Ovary (tissue), 9 donors: ENCODE data around the gene CRYZL1. TPM values are rescaled to one million over a fixed set of nuclear protein-coding genes. Genes with fewer than 3 reads are reported as not detected.

ENCODE experiments used
- DNase-seq, 5 donors: peaks; one replicate each; pipeline ENCODE4 v3.0.0-alpha.2; 2019 to 2020
- H3K27ac ChIP-seq, 2 donors: fragments of 200-600 bp; one replicate each; pipeline versions ENCODE4 v1.5.1 to v1.8.0; 2019 to 2022
- H3K27me3 ChIP-seq: fragments of 200-600 bp; one replicate; pipeline ENCODE4 v1.8.0; 2022
- H3K36me3 ChIP-seq: fragments of 200-600 bp; sonication (generic); one replicate; pipeline ENCODE4 v1.5.1; 2019
- H3K4me1 ChIP-seq: one replicate; pipeline ENCODE4 v1.8.1; 2013; ENCODE audit warnings: mild to moderate bottlenecking, moderate library complexity; ENCODE audit not compliant: insufficient read depth
- H3K4me3 ChIP-seq: fragments of 200-600 bp; sonication (generic); one replicate; pipeline ENCODE4 v1.5.1; 2017
- H3K9me3 ChIP-seq, 2 donors: fragments of 200-600 bp in 1 of 2; sonication (generic) in 1 of 2; one replicate each; pipeline versions ENCODE4 v1.5.1 to v1.8.1; 2013 to 2019; ENCODE audit warnings: mild to moderate bottlenecking in 1 of 2, moderate library complexity in 1 of 2
- CTCF ChIP-seq, 3 donors: fragments of 450-650 bp in 2 of 3; fragments of 200-600 bp in 1 of 3; IDR thresholded peaks; one replicate each; pipeline versions ENCODE4 v1.5.1 to v1.8.0; 2016 to 2022; ENCODE audit warnings: antibody characterized with exemption in 3 of 3, mild to moderate bottlenecking in 1 of 3
- EP300 ChIP-seq: sonication (generic); formaldehyde crosslinking; IDR thresholded peaks from one replicate; pipeline ENCODE4 v1.6.1; 2017; ENCODE audit warnings: antibody characterized with exemption
- POLR2A ChIP-seq: fragments of 450-650 bp; IDR thresholded peaks from one replicate; pipeline ENCODE4 v1.6.1; 2017; ENCODE audit warnings: antibody characterized with exemption, mild to moderate bottlenecking, moderate library complexity
- WGBS, 3 donors: extraction: QIAGEN DNeasy Blood & Tissue Kit in 1 of 3; methylation state at CpG; one replicate each; pipeline versions ENCODE4 v1.1.5 to v1.1.7; 2013 to 2017; 5-methylcytosine and 5-hydroxymethylcytosine counted together
- intact Hi-C, 4 donors: fragments of 100-400 bp; cut with DNase I; formaldehyde crosslinking; loops; one replicate each; pipeline versions ENCODE4 v1.11.0 to v1.15.1; 2022 to 2023
- polyA plus RNA-seq, 2 donors: library from polyadenylated mRNA; stranded (reverse); fragments of 200-250 nt in 1 of 2; fragments of 350-450 nt in 1 of 2; fragmentation: Illumina TruSeq in 1 of 2; extraction: RNeasy Lipid Tissue Mini Kit (QIAGEN cat#74804) in 1 of 2; gene quantifications; one replicate each; pipeline ENCODE4 v1.2.3, GENCODE V29; 2013 to 2014
- total RNA-seq, 7 donors: library from RNA; depleted of rRNA in 2 of 7; stranded (reverse); fragments of >200 nt in 2 of 7; fragmentation: NEBNext Ultra II Directional in 3 of 7; extraction: Animal tissue kit (Norgen Biotek cat#: 25700) in 3 of 7; gene quantifications; one replicate each; pipeline versions ENCODE4 v1.1.0 to v1.2.4, GENCODE V29; 2016 to 2023
- donor health status: DM: no; HTN: no; CAD: no; lungs with moderate emphysema.
- donor health status: DM: no; HTN: no; CAD: no.
- donor health status: Bipolar disorder and iron deficiency.
- donor health status: DM: yes; HTN: yes; CAD: no.
- donor health status: DM: no; HTN: no; CAD: no.
- donor health status: DM: yes; HTN: yes; CAD: no.

CRYZL1 gene
- total and polyA plus RNA-seq, 9 donors = 27.0 to 59.6 (median 45.9) TPM

GRCh38 chr21:33644383-33645074 lies 3.0 kb upstream of the CRYZL1 start:
- Histone ChIP-seq H3K9me3 (no peaks in the 10 kb centered on the region), H3K27me3 (no peaks in the 10 kb centered on the region), H3K4me1 (peaks cover 14% of the 10 kb centered on the region), H3K27ac (peak overlapping the region in 1 of 2 donors; percentile 79), H3K4me3 (peak overlapping the region; percentile 3), H3K36me3 (no peaks in the 10 kb centered on the region)
- intact Hi-C loops = loop anchor here (5.0 to 10.0 kb wide), 4 partner anchors 60 to 253 kb away; partner anchors contain the start of genes GART (in 1 of the 4) and SON (in 1 of the 4)
- no peak for DNase-seq
- TF ChIP-seq CTCF (IDR thresholded peaks at IDR 0.05) = no peak
- no peak for TF ChIP-seq EP300
- TF ChIP-seq POLR2A = no peak
- 24 to 31% (median 30%) methylated on average over 11 of the region's 11 CpGs for WGBS, 3 donors

GRCh38 chr21:33643658-33644311 lies 2.2 kb upstream of the CRYZL1 start:
- no peak for TF ChIP-seq EP300
- TF ChIP-seq POLR2A = no peak
- no peak for TF ChIP-seq CTCF (IDR thresholded peaks at IDR 0.05)
- peak overlapping the region; percentile 65 for H3K4me3 ChIP-seq
- peak overlapping the region in 1 of 2 donors; percentile 79 for H3K27ac ChIP-seq
- no peak for DNase-seq
- H3K36me3 ChIP-seq = no peaks in the 10 kb centered on the region
- H3K27me3 ChIP-seq = no peaks in the 10 kb centered on the region
- 1% methylated on average over 7 of the region's 7 CpGs for WGBS, 3 donors
- H3K9me3 ChIP-seq = no peaks in the 10 kb centered on the region
- intact Hi-C loops = loop anchor here (5.0 to 10.0 kb wide), 4 partner anchors 61 to 254 kb away; partner anchors contain the start of genes GART (in 1 of the 4) and SON (in 1 of the 4)
- H3K4me1 ChIP-seq = peaks cover 11% of the 10 kb centered on the region

GRCh38 chr21:33642896-33643657 lies 1.5 kb upstream of the CRYZL1 start:
- H3K27ac ChIP-seq = peak overlapping the region; percentile 59 to 79
- no peaks in the 10 kb centered on the region for H3K9me3 ChIP-seq
- 0 to 1% (median 0%) methylated on average over 28 to 78 of the region's 78 CpGs for WGBS, 3 donors
- H3K27me3 ChIP-seq = no peaks in the 10 kb centered on the region
- intact Hi-C loops = loop anchor here (5.0 to 10.0 kb wide), 4 partner anchors 62 to 254 kb away; partner anchors contain the start of genes GART (in 1 of the 4) and SON (in 1 of the 4)
- TF ChIP-seq CTCF (IDR thresholded peaks at IDR 0.05) (no peak), EP300 (no peak), POLR2A (no peak)
- peak overlapping the region; percentile 65 for H3K4me3 ChIP-seq
- H3K4me1 ChIP-seq = peaks cover 8% of the 10 kb centered on the region
- peak; percentile 24 to 69 (median 57) for DNase-seq
- H3K36me3 ChIP-seq = no peaks in the 10 kb centered on the region
